ENCODE results near the gene IL17F.

Gene IL17F

GRCh38 chr6:52244400-52244799 lies at the start of gene IL17F:
IL17F (minus strand) TSS chr6:52244500; CDS start chr6:52244429, 71 bp downstream.
- DNase-seq (ENCODE audit: low read depth): no peak
- H3K4me3 ChIP-seq (ENCODE audit: low read depth, low read length): no peak within 1 kb of the TSS
- TF ChIP-seq CTCF (IDR thresholded peaks at IDR 0.05; ENCODE audit: low read depth, low read length) (no peak), MAX (IDR thresholded peaks at IDR 0.05; ENCODE audit: low read depth, low read length) (no peak), MYC (IDR thresholded peaks at IDR 0.05; ENCODE audit: low read depth, low read length) (no peak), POLR2A (IDR thresholded peaks at IDR 0.05; ENCODE audit: extremely low read depth, insufficient read length) (no peak)

- TF ChIP-seq MAX (IDR thresholded peaks at IDR 0.05; ENCODE audit: low read depth, low read length) (no peak), MYC (IDR thresholded peaks at IDR 0.05; ENCODE audit: low read depth, low read length) (no peak), POLR2A (IDR thresholded peaks at IDR 0.05; ENCODE audit: extremely low read depth, insufficient read length) (no peak)
- DNase-seq (ENCODE audit: low read depth): no peak
- H3K4me3 ChIP-seq (ENCODE audit: low read depth, low read length): no peak overlapping the region
These were observed 48.8 kb upstream of the IL17F start for GRCh38 chr6:52293067-52293466.

GRCh38 chr6:52288841-52289240 lies 44.5 kb upstream of the IL17F start:
- no peak for DNase-seq (ENCODE audit: low read depth)
- no peak overlapping the region for H3K4me3 ChIP-seq (ENCODE audit: low read depth, low read length)
- TF ChIP-seq MYC (IDR thresholded peaks at IDR 0.05; ENCODE audit: low read depth, low read length) (no peak), MAX (IDR thresholded peaks at IDR 0.05; ENCODE audit: low read depth, low read length) (no peak), CTCF (IDR thresholded peaks at IDR 0.05; ENCODE audit: low read depth, low read length) (no peak), POLR2A (IDR thresholded peaks at IDR 0.05; ENCODE audit: extremely low read depth, insufficient read length) (no peak)

DNA sequence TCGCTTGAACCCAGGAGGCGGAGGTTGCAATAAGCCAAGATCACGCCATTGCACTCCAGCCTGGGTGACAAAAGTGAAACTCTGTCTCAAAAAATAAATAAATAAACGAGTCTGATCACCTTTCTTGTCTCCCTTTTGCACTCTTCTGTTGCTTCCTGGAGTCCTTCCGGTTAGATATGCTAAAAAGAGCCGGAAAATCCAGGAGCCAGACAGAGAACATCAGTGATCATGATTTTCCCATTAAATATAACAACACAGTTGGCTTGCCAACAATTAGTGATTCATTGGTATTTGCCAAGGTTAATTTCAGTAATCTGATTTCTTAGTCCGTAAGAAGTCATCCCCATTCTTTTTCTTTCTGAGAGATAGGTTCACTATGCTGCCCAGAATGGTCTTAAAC lies 43.9 kb upstream of the IL17F start:
- TF ChIP-seq POLR2A (IDR thresholded peaks at IDR 0.05; ENCODE audit: extremely low read depth, insufficient read length) (no peak), MYC (IDR thresholded peaks at IDR 0.05; ENCODE audit: low read depth, low read length) (no peak), MAX (IDR thresholded peaks at IDR 0.05; ENCODE audit: low read depth, low read length) (no peak), CTCF (IDR thresholded peaks at IDR 0.05; ENCODE audit: low read depth, low read length) (no peak)
- DNase-seq (ENCODE audit: low read depth): no peak
- H3K4me3 ChIP-seq (ENCODE audit: low read depth, low read length): no peak overlapping the region

- peak; percentile 88 for DNase-seq (ENCODE audit: low read depth)
- TF ChIP-seq CTCF (IDR thresholded peaks at IDR 0.05; ENCODE audit: low read depth, low read length) (peak; percentile 95), MAX (IDR thresholded peaks at IDR 0.05; ENCODE audit: low read depth, low read length) (no peak), MYC (IDR thresholded peaks at IDR 0.05; ENCODE audit: low read depth, low read length) (peak; percentile 33; the same call in 1 of the 2 replicates)
- no peak overlapping the region for H3K4me3 ChIP-seq (ENCODE audit: low read depth, low read length)
These were observed 42.6 kb upstream of the IL17F start for GRCh38 chr6:52286798-52287432.

GRCh38 chr6:52285177-52286068 lies 41.1 kb upstream of the IL17F start:
- TF ChIP-seq MAX (IDR thresholded peaks at IDR 0.05; ENCODE audit: low read depth, low read length) (no peak), CTCF (IDR thresholded peaks at IDR 0.05; ENCODE audit: low read depth, low read length) (no peak), POLR2A (IDR thresholded peaks at IDR 0.05; ENCODE audit: extremely low read depth, insufficient read length) (no peak), MYC (IDR thresholded peaks at IDR 0.05; ENCODE audit: low read depth, low read length) (no peak)
- DNase-seq (ENCODE audit: low read depth): peak; percentile 55
- peak overlapping the region; percentile 78 for H3K4me3 ChIP-seq (ENCODE audit: low read depth, low read length)
